ENCODE results near the gene STT3B. TPM values are rescaled to one million over a fixed set of nuclear protein-coding genes. Genes with fewer than 3 reads are reported as not detected.

STT3B gene
- 100 to 1,000 TPM; 113 to 115 TPM for total RNA-seq

GRCh38 chr3:31532587-31533168 is at the start of gene STT3B:
Gene STT3B, plus strand, starts transcription at chr3:31532925. Its CDS starts 74 bp downstream, at chr3:31532999.
- Mint-ChIP-seq H3K4me1 (peaks cover 22% of the 10 kb centered on the region), H3K27me3 (no peaks in the 10 kb centered on the region), H3K27ac (peak within 1 kb of the TSS; percentile 99), H3K36me3 (peaks cover 27% of the 10 kb centered on the region), H3K9me3 (no peaks in the 10 kb centered on the region), H3K4me3 (peak within 1 kb of the TSS; percentile 95)
- DNase-seq = peak; percentile 88

GRCh38 chr3:31483776-31484175 is 48.9 kb upstream of the STT3B start:
- Mint-ChIP-seq H3K9me3 (peaks cover 9% of the 10 kb centered on the region), H3K4me1 (no peaks in the 10 kb centered on the region), H3K27me3 (no peaks in the 10 kb centered on the region), H3K36me3 (no peaks in the 10 kb centered on the region), H3K27ac (no peak overlapping the region), H3K4me3 (no peak overlapping the region)
- no peak for DNase-seq

- no peak for DNase-seq
- Mint-ChIP-seq H3K9me3 (peaks cover 5% of the 10 kb centered on the region), H3K27ac (no peak overlapping the region), H3K36me3 (peaks cover 2% of the 10 kb centered on the region), H3K4me1 (no peaks in the 10 kb centered on the region), H3K4me3 (no peak overlapping the region), H3K27me3 (no peaks in the 10 kb centered on the region)
Measured at GRCh38 chr3:31485196-31485595, 47.5 kb upstream of the STT3B start.

GRCh38 chr3:31486865-31487533 is 45.7 kb upstream of the STT3B start:
- no peaks in the 10 kb centered on the region for H3K27me3 Mint-ChIP-seq
- H3K27ac Mint-ChIP-seq = no peak overlapping the region
- H3K36me3 Mint-ChIP-seq = peaks cover 5% of the 10 kb centered on the region
- no peak overlapping the region for H3K4me3 Mint-ChIP-seq
- no peaks in the 10 kb centered on the region for H3K4me1 Mint-ChIP-seq
- DNase-seq = no peak
- H3K9me3 Mint-ChIP-seq = peaks cover 2% of the 10 kb centered on the region

GRCh38 chr3:31488475-31489017 is 44.2 kb upstream of the STT3B start:
- Mint-ChIP-seq H3K9me3 (peaks cover 2% of the 10 kb centered on the region), H3K27me3 (no peaks in the 10 kb centered on the region), H3K27ac (no peak overlapping the region), H3K4me3 (no peak overlapping the region), H3K4me1 (no peaks in the 10 kb centered on the region), H3K36me3 (peaks cover 5% of the 10 kb centered on the region)
- no peak for DNase-seq

- Mint-ChIP-seq H3K4me3 (no peak overlapping the region), H3K4me1 (no peaks in the 10 kb centered on the region), H3K36me3 (peaks cover 5% of the 10 kb centered on the region), H3K27ac (no peak overlapping the region), H3K9me3 (peaks cover 2% of the 10 kb centered on the region), H3K27me3 (no peaks in the 10 kb centered on the region)
- no peak for DNase-seq
Measured at GRCh38 chr3:31490502-31490901, 42.2 kb upstream of the STT3B start.

GRCh38 chr3:31491660-31492059 is 41.1 kb upstream of the STT3B start:
- H3K36me3 Mint-ChIP-seq = peaks cover 5% of the 10 kb centered on the region

GRCh38 chr3:31493149-31493548 is 39.6 kb upstream of the STT3B start:
- DNase-seq = no peak
- H3K4me3 Mint-ChIP-seq = no peak overlapping the region
- no peak overlapping the region for H3K27ac Mint-ChIP-seq
- no peaks in the 10 kb centered on the region for H3K4me1 Mint-ChIP-seq
- H3K27me3 Mint-ChIP-seq = no peaks in the 10 kb centered on the region
- H3K9me3 Mint-ChIP-seq = peaks cover under 1% of the 10 kb centered on the region
- H3K36me3 Mint-ChIP-seq = peaks cover 5% of the 10 kb centered on the region

More at GRCh38 chr3:31491660-31492059, 41.1 kb upstream of the STT3B start:
- H3K9me3 Mint-ChIP-seq = peaks cover 2% of the 10 kb centered on the region
- DNase-seq = no peak
- H3K4me3 Mint-ChIP-seq = no peak overlapping the region
- H3K4me1 Mint-ChIP-seq = no peaks in the 10 kb centered on the region
- H3K27me3 Mint-ChIP-seq = no peaks in the 10 kb centered on the region
- no peak overlapping the region for H3K27ac Mint-ChIP-seq

- Mint-ChIP-seq H3K4me3 (no peak overlapping the region), H3K36me3 (no peaks in the 10 kb centered on the region), H3K27ac (no peak overlapping the region), H3K27me3 (no peaks in the 10 kb centered on the region), H3K4me1 (no peaks in the 10 kb centered on the region), H3K9me3 (no peaks in the 10 kb centered on the region)
- DNase-seq = no peak
Measured at GRCh38 chr3:31495971-31496665, 36.6 kb upstream of the STT3B start.

GRCh38 chr3:31498791-31499190 is 33.9 kb upstream of the STT3B start:
- Mint-ChIP-seq H3K36me3 (no peaks in the 10 kb centered on the region), H3K9me3 (no peaks in the 10 kb centered on the region), H3K27ac (no peak overlapping the region), H3K27me3 (no peaks in the 10 kb centered on the region), H3K4me1 (peaks cover 3% of the 10 kb centered on the region), H3K4me3 (no peak overlapping the region)
- DNase-seq = no peak

- H3K27me3 Mint-ChIP-seq = no peaks in the 10 kb centered on the region
- H3K4me1 Mint-ChIP-seq = peaks cover 3% of the 10 kb centered on the region
- no peaks in the 10 kb centered on the region for H3K36me3 Mint-ChIP-seq
- H3K4me3 Mint-ChIP-seq = no peak overlapping the region
- H3K27ac Mint-ChIP-seq = no peak overlapping the region
- no peak for DNase-seq
- H3K9me3 Mint-ChIP-seq = no peaks in the 10 kb centered on the region
Measured at GRCh38 chr3:31499281-31499680, 33.4 kb upstream of the STT3B start.

- H3K9me3 Mint-ChIP-seq = no peaks in the 10 kb centered on the region
Measured at GRCh38 chr3:31502803-31503221, 29.9 kb upstream of the STT3B start.

GRCh38 chr3:31503456-31503855 is 29.3 kb upstream of the STT3B start:
- DNase-seq = no peak
- Mint-ChIP-seq H3K9me3 (no peaks in the 10 kb centered on the region), H3K36me3 (no peaks in the 10 kb centered on the region), H3K4me1 (peaks cover 32% of the 10 kb centered on the region), H3K27me3 (no peaks in the 10 kb centered on the region), H3K4me3 (no peak overlapping the region), H3K27ac (no peak overlapping the region)

More at GRCh38 chr3:31502803-31503221, 29.9 kb upstream of the STT3B start:
- DNase-seq = no peak
- H3K4me3 Mint-ChIP-seq = no peak overlapping the region
- no peaks in the 10 kb centered on the region for H3K27me3 Mint-ChIP-seq
- H3K4me1 Mint-ChIP-seq = peaks cover 25% of the 10 kb centered on the region
- no peak overlapping the region for H3K27ac Mint-ChIP-seq
- H3K36me3 Mint-ChIP-seq = no peaks in the 10 kb centered on the region

GRCh38 chr3:31504230-31504629 is 28.5 kb upstream of the STT3B start:
- no peaks in the 10 kb centered on the region for H3K27me3 Mint-ChIP-seq
- H3K4me1 Mint-ChIP-seq = peaks cover 40% of the 10 kb centered on the region
- H3K27ac Mint-ChIP-seq = no peak overlapping the region
- no peak overlapping the region for H3K4me3 Mint-ChIP-seq
- no peaks in the 10 kb centered on the region for H3K36me3 Mint-ChIP-seq
- no peaks in the 10 kb centered on the region for H3K9me3 Mint-ChIP-seq
- no peak for DNase-seq

GRCh38 chr3:31505371-31506048 is 27.2 kb upstream of the STT3B start:
- Mint-ChIP-seq H3K4me1 (peaks cover 46% of the 10 kb centered on the region), H3K27me3 (no peaks in the 10 kb centered on the region), H3K27ac (no peak overlapping the region), H3K9me3 (no peaks in the 10 kb centered on the region), H3K36me3 (no peaks in the 10 kb centered on the region), H3K4me3 (no peak overlapping the region)
- no peak for DNase-seq
